ENCODE results near the gene SPATA31E1. TPM values are rescaled to one million over a fixed set of nuclear protein-coding genes. Genes with fewer than 3 reads are reported as not detected.
"Not testable (repeated sequence)": the region's sequence is repeated elsewhere in the genome, so short reads cannot be mapped to it uniquely, and the experiment has no call there.

SPATA31E1 gene
- total and polyA plus RNA-seq, 2 donors (not counting 1 experiment from before 2014, with no cell fraction given): not detected

DNA sequence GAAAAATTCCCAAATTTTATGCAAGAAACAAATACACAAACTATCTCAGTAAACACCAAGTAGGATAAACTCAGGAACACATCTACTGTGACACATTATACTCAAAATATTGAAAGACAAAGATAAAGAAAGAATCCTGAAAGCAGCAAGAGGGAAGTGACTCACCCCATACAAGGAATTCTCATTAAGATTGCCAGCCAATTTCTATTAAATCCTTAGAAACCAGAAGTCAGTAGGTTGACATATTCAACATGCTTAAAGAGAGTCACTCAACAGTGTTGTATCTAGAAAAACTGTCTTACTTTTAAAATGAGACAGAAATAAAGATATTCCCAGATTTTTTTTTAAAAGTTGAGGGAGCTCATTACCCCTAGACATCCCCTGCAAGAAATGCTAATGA is 15.5 kb downstream of the SPATA31E1 start:
- H4K20me1 ChIP-seq (ENCODE audit: control insufficient read depth, insufficient read depth, low read length, poor library complexity, severe bottlenecking): no peaks in the 10 kb centered on the region
- no peaks in the 10 kb centered on the region for H3K79me2 ChIP-seq (ENCODE audit: control insufficient read depth, insufficient read depth, low read length)
- DNase-seq (no peak), ATAC-seq (ENCODE audit: low read depth) (no peak)
- H3K27me3 ChIP-seq (replicated peaks in 1 of 4; ENCODE audit: control extremely low read depth in 1 of 4, control insufficient read depth in 3 of 4, insufficient read depth in 4 of 4, low read length in 3 of 4): no peaks in the 10 kb centered on the region
- H3K27ac ChIP-seq (ENCODE audit: low read length in 2 of 2): no peak overlapping the region
- H3K36me3 ChIP-seq (replicated peaks in 1 of 2; ENCODE audit: control extremely low read depth in 1 of 2, control insufficient read depth in 1 of 2, extremely low read depth in 1 of 2, insufficient read depth in 2 of 2, low read length in 1 of 2): no peaks in the 10 kb centered on the region
- ChIA-PET CTCF (no interaction called here), POLR2A (no interaction called here)
- Mint-ChIP-seq H3K4me3 (no peak overlapping the region), H3K27ac (no peak overlapping the region), H3K9me3 (ENCODE audit: insufficient read depth) (peaks cover 5% of the 10 kb centered on the region), H3K4me1 (no peaks in the 10 kb centered on the region), H3K27me3 (no peaks in the 10 kb centered on the region)
- H3K4me3 ChIP-seq (ENCODE audit: control extremely low read depth in 1 of 5, extremely low read depth in 1 of 5, insufficient read depth in 1 of 5, low read depth in 2 of 5, low read length in 4 of 5): no peak overlapping the region
- no peak overlapping the region for H3K4me2 ChIP-seq (replicated peaks; ENCODE audit: low read depth, low read length, poor library complexity, severe bottlenecking)
- H2AFZ ChIP-seq (ENCODE audit: insufficient read depth, low read depth, low read length, poor library complexity, severe bottlenecking): no peak overlapping the region
- peaks cover 0 to 12% (median 0%) of the 10 kb centered on the region in 3 donors for H3K9me3 ChIP-seq (ENCODE audit: control extremely low read depth in 1 of 3, control insufficient read depth in 2 of 3, insufficient read depth in 1 of 3, low read length in 2 of 3)
- TF ChIP-seq EZH2 (IDR thresholded peaks at IDR 0.05; ENCODE audit: borderline replicate concordance, insufficient read depth, low read depth, low read length, poor library complexity, severe bottlenecking): no peak
- TF ChIP-seq, protein P1, sequence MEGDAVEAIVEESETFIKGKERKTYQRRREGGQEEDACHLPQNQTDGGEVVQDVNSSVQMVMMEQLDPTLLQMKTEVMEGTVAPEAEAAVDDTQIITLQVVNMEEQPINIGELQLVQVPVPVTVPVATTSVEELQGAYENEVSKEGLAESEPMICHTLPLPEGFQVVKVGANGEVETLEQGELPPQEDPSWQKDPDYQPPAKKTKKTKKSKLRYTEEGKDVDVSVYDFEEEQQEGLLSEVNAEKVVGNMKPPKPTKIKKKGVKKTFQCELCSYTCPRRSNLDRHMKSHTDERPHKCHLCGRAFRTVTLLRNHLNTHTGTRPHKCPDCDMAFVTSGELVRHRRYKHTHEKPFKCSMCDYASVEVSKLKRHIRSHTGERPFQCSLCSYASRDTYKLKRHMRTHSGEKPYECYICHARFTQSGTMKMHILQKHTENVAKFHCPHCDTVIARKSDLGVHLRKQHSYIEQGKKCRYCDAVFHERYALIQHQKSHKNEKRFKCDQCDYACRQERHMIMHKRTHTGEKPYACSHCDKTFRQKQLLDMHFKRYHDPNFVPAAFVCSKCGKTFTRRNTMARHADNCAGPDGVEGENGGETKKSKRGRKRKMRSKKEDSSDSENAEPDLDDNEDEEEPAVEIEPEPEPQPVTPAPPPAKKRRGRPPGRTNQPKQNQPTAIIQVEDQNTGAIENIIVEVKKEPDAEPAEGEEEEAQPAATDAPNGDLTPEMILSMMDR (IDR thresholded peaks at IDR 0.05): no peak
- intact Hi-C loops (cut with micrococcal nuclease): no loop called here
- no peak overlapping the region for H3K9ac ChIP-seq (ENCODE audit: low read length)
- H3K4me1 ChIP-seq (ENCODE audit: control insufficient read depth in 2 of 2, insufficient read depth in 2 of 2, low read length in 2 of 2): no peaks in the 10 kb centered on the region

DNA sequence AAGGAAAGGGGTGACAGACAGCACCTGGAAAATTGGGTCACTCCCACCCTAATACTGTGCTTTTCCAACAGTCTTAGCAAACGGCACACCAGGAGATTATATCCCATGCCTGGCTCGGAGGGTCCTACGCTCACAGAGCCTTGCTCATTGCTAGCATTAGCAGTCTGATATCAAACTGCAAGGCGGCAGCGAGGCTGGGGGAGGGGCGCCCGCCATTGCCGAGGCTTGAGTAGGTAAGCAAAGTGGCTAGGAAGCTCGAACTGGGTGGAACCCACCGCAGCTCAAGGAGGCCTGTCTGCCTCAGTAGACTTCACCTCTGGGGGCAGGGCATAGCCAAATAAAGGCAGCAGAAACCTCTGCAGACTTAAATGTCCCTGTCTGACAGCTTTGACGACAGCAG is 19.7 kb downstream of the SPATA31E1 start:
- CTCF ChIA-PET; ATAC-seq (ENCODE audit: low read depth); H3K4me1 ChIP-seq (ENCODE audit: control insufficient read depth in 2 of 2, insufficient read depth in 2 of 2, low read length in 2 of 2); H3K4me3 Mint-ChIP-seq; H3K9me3 Mint-ChIP-seq (ENCODE audit: insufficient read depth); H2AFZ ChIP-seq (ENCODE audit: insufficient read depth, low read depth, low read length, poor library complexity, severe bottlenecking); H3K4me2 ChIP-seq (replicated peaks; ENCODE audit: low read depth, low read length, poor library complexity, severe bottlenecking); POLR2A ChIA-PET; H3K27ac ChIP-seq (ENCODE audit: low read length in 2 of 2); H3K4me3 ChIP-seq (ENCODE audit: control extremely low read depth in 1 of 5, extremely low read depth in 1 of 5, insufficient read depth in 1 of 5, low read depth in 2 of 5, low read length in 4 of 5); intact Hi-C loops (cut with micrococcal nuclease); H3K27me3 ChIP-seq (replicated peaks in 1 of 4; ENCODE audit: control extremely low read depth in 1 of 4, control insufficient read depth in 3 of 4, insufficient read depth in 4 of 4, low read length in 3 of 4); H3K79me2 ChIP-seq (ENCODE audit: control insufficient read depth, insufficient read depth, low read length); H3K27ac Mint-ChIP-seq; H4K20me1 ChIP-seq (ENCODE audit: control insufficient read depth, insufficient read depth, low read length, poor library complexity, severe bottlenecking); DNase-seq; H3K27me3 Mint-ChIP-seq; H3K9ac ChIP-seq (ENCODE audit: low read length); H3K9me3 ChIP-seq (ENCODE audit: control extremely low read depth in 1 of 3, control insufficient read depth in 2 of 3, insufficient read depth in 1 of 3, low read length in 2 of 3); H3K4me1 Mint-ChIP-seq; H3K36me3 ChIP-seq (replicated peaks in 1 of 2; ENCODE audit: control extremely low read depth in 1 of 2, control insufficient read depth in 1 of 2, extremely low read depth in 1 of 2, insufficient read depth in 2 of 2, low read length in 1 of 2): not testable (repeated sequence)
- 89% methylated on average over 11 of the region's 11 CpGs for WGBS (ENCODE audit: insufficient coverage)

Data from B cell (primary cell).